Measurements from ENCODE around the gene ETFA. TPM values are rescaled to one million over a fixed set of nuclear protein-coding genes. Genes with fewer than 3 reads are reported as not detected.

Gene ETFA
- total RNA-seq, 2 donors from 2014 or later = 164 to 173 TPM

DNA sequence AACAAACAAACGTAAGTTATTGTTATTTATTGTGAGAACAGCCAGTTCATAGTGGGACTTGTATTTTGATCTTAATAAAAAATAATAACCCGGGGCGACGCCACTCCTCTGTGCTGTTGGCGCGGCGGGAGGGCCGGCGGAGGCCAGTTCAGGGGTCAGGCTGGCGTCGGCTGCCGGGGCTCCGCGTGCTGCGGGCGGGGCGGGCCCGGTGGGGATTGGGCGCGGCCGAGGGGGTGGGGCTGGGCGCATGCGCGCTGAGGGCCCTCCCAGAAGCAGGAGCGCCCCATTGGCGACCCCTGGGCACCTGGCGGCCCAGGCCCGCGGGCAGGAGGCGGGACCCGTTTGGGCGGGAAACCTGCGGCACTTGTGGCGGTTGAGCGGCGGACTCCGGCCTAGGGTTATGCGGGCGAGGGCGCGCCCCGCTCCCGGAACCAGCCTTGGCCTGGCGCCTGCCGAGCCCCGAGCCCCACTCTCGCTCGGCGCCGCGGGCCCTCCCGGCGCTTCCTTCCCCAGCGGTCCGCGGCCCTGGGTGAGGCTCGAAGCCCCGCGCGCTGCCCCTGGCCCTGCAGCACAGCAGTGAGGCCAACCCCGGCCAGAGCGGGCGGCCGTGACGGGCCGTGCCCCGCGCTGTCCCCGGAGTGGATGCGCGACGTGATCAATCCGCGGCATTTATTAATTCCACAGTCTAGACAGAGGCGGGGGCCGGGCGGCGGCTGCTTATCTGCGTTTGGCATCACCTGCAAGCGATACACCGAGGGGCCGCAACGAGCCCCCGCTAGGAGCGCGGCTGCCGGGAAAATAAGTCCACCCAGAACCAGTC, 31.3 kb upstream of the ETFA start:
- Mint-ChIP-seq H3K9me3 (no peaks in the 10 kb centered on the region), H3K27ac (no peak overlapping the region), H3K36me3 (peaks cover 8 to 22% of the 10 kb centered on the region in 2 donors)
- ATAC-seq = no peak
- peak in 1 of 2 donors; percentile 27 for DNase-seq (ENCODE audit: low spot score in 2 of 2)

DNA sequence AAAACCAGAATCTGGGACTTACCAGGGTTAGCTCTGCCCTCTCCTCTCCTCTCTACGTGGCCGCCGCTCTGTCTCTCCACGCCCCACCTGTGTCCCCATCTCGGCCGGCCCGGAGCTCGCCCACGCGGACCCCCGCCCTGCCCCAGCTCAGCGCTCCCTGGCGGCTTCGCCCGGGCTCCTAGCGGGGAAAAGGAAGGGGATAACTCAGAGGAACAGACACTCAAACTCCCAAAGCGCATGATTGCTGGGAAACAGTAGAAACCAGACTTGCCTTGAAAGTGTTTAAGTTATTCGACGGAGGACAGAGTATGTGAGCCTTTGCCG, 30.8 kb upstream of the ETFA start:
- DNase-seq (ENCODE audit: low spot score in 2 of 2) (no peak), ATAC-seq (no peak)
- H3K27ac Mint-ChIP-seq = no peak overlapping the region
- peaks cover 11 to 24% of the 10 kb centered on the region in 2 donors for H3K36me3 Mint-ChIP-seq
- H3K9me3 Mint-ChIP-seq = no peaks in the 10 kb centered on the region

DNA sequence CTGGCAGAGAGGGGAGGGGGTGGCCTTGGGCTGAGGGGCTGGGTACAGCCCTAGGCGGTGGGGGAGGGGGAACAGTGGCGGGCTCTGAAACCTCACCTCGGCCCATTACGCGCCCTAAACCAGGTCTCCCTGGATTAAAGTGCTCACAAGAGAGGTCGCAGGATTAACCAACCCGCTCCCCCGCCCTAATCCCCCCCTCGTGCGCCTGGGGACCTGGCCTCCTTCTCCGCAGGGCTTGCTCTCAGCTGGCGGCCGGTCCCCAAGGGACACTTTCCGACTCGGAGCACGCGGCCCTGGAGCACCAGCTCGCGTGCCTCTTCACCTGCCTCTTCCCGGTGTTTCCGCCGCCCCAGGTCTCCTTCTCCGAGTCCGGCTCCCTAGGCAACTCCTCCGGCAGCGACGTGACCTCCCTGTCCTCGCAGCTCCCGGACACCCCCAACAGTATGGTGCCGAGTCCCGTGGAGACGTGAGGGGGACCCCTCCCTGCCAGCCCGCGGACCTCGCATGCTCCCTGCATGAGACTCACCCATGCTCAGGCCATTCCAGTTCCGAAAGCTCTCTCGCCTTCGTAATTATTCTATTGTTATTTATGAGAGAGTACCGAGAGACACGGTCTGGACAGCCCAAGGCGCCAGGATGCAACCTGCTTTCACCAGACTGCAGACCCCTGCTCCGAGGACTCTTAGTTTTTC, 30.2 kb upstream of the ETFA start:
- peaks cover 16 to 29% of the 10 kb centered on the region in 2 donors for H3K36me3 Mint-ChIP-seq
- H3K27ac Mint-ChIP-seq = no peak overlapping the region
- DNase-seq (ENCODE audit: low spot score in 2 of 2) (peak in 1 of 2 donors; percentile 21), ATAC-seq (peak in 1 of 2 donors; percentile 3)
- H3K9me3 Mint-ChIP-seq = no peaks in the 10 kb centered on the region

GRCh38 chr15:76340803-76341365, 29.6 kb upstream of the ETFA start:
- H3K9me3 Mint-ChIP-seq = no peaks in the 10 kb centered on the region
- H3K27ac Mint-ChIP-seq = no peak overlapping the region
- DNase-seq (ENCODE audit: low spot score in 2 of 2) = peak in 1 of 2 donors; percentile 59

DNA sequence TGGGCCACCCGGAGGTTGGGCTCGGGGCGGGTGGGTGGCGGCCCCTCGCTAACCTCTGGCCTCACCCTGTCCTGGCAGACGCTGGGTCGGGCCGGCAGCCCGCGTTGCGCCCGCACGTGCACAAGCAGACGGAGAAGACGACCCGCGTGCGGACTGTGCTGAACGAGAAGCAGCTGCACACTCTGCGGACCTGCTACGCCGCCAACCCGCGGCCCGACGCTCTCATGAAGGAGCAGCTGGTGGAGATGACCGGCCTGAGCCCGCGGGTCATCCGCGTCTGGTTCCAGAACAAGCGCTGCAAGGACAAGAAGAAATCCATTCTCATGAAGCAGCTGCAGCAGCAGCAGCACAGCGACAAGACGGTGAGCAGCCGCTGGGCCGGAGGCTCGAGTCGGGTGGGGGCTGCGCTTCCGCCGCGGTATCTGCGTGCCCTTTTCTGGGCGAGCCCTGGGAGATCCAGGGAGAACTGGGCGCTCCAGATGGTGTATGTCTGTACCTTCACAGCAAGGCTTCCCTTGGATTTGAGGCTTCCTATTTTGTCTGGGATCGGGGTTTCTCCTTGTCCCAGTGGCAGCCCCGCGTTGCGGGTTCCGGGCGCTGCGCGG, 29.0 kb upstream of the ETFA start:
- DNase-seq (ENCODE audit: low spot score in 2 of 2) (peak in 1 of 2 donors; percentile 35), ATAC-seq (peak in 1 of 2 donors; percentile 14)
- Mint-ChIP-seq H3K36me3 (peaks cover 17 to 25% of the 10 kb centered on the region in 2 donors), H3K27ac (no peak overlapping the region), H3K9me3 (no peaks in the 10 kb centered on the region)

More at GRCh38 chr15:76340803-76341365, 29.6 kb upstream of the ETFA start:
- peaks cover 17 to 30% of the 10 kb centered on the region in 2 donors for H3K36me3 Mint-ChIP-seq
- peak; percentile 52 to 67 for ATAC-seq

- DNase-seq (ENCODE audit: low spot score in 2 of 2) (peak in 1 of 2 donors; percentile 24), ATAC-seq (no peak)
- peak overlapping the region in 1 of 2 donors; percentile 95 for H3K27ac Mint-ChIP-seq
- H3K9me3 Mint-ChIP-seq = no peaks in the 10 kb centered on the region
- peaks cover 17 to 21% of the 10 kb centered on the region in 2 donors for H3K36me3 Mint-ChIP-seq
Measured at GRCh38 chr15:76339305-76340197, 28.3 kb upstream of the ETFA start.

GRCh38 chr15:76338486-76339304, 27.4 kb upstream of the ETFA start:
- DNase-seq (ENCODE audit: low spot score in 2 of 2) = no peak
- Mint-ChIP-seq H3K27ac (peak overlapping the region in 1 of 2 donors; percentile 3), H3K9me3 (no peaks in the 10 kb centered on the region), H3K36me3 (peaks cover 17 to 21% of the 10 kb centered on the region in 2 donors)
- peak in 1 of 2 donors; percentile 6 for ATAC-seq

GRCh38 chr15:76337696-76338485, 26.6 kb upstream of the ETFA start:
- ATAC-seq = peak in 1 of 2 donors; percentile 5
- DNase-seq (ENCODE audit: low spot score in 2 of 2) = peak in 1 of 2 donors; percentile 24
- Mint-ChIP-seq H3K36me3 (peaks cover 17 to 21% of the 10 kb centered on the region in 2 donors), H3K27ac (no peak overlapping the region), H3K9me3 (no peaks in the 10 kb centered on the region)

DNA sequence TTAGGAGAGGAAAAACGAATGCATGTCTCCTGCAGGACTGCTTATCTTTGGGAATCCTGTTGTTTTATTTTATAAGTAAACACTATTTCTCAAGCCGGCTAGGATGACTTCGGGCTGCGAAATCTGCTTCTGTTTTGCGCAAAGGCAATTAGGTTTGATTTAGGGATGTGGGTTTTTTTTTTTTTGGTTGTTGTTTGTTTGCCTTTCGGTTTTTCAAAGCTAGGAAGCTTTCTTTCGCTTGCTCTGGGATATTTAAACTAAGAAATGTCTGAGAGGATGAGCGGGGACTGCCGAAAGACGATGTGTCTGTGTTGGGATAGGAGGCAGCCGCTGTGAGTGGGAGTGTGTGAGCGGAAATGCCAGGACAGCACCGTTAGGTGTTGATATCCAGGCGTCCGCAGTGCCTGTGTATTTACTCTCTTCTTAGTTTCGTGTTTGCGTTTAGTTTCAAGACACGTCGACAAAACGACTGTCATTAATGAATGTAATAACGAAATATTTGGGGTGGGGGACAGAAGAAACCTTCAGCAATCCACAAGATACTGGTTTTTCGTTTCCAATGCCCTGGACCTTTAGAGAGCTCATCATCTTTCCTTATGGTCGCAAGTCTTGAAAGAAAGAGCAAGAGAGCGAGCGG, 25.9 kb upstream of the ETFA start:
- ATAC-seq = no peak
- peak overlapping the region in 1 of 2 donors; percentile 24 for H3K27ac Mint-ChIP-seq
- H3K9me3 Mint-ChIP-seq = no peaks in the 10 kb centered on the region
- DNase-seq (ENCODE audit: low spot score in 2 of 2) = peak in 1 of 2 donors; percentile 15
- peaks cover 17 to 21% of the 10 kb centered on the region in 2 donors for H3K36me3 Mint-ChIP-seq

- Mint-ChIP-seq H3K9me3 (no peaks in the 10 kb centered on the region), H3K27ac (peak within 1 kb of the TSS in 1 of 2 donors; percentile 93), H3K36me3 (peaks cover 11 to 16% of the 10 kb centered on the region in 2 donors)
- DNase-seq (ENCODE audit: low spot score in 2 of 2) (peak in 1 of 2 donors; percentile 62), ATAC-seq (peak; percentile 51 to 63)
Measured at GRCh38 chr15:76336254-76337058, 25.2 kb upstream of the ETFA start, which contains the start of gene ISL2. Gene ISL2, plus strand, starts transcription at chr15:76336773. Its CDS starts 111 bp downstream, at chr15:76336884.

- H3K27ac Mint-ChIP-seq = peak overlapping the region in 1 of 2 donors; percentile 36
- H3K36me3 Mint-ChIP-seq = peaks cover 11 to 16% of the 10 kb centered on the region in 2 donors
- DNase-seq (ENCODE audit: low spot score in 2 of 2) = no peak
- no peak for ATAC-seq
- H3K9me3 Mint-ChIP-seq = no peaks in the 10 kb centered on the region
Measured at GRCh38 chr15:76335307-76336253, 24.3 kb upstream of the ETFA start.

All from activated naive CD4-positive, alpha-beta T cell treated with anti-CD3 and anti-CD28 coated beads, Interleukin-2, amount 50 U/mL, for 72 hours (primary cell).